GM18520 (cell line): ENCODE measurements around the gene LUC7L.
"Not testable (repeated sequence)": the region's sequence is repeated elsewhere in the genome, so short reads cannot be mapped to it uniquely, and the experiment has no call there.

Experiments used
- ATAC-seq: cut with Tn5 transposase; IDR thresholded peaks from one replicate; pipeline ENCODE4 v1.9.1; 2021; ENCODE audit not compliant: unreplicated experiment

Gene LUC7L

DNA sequence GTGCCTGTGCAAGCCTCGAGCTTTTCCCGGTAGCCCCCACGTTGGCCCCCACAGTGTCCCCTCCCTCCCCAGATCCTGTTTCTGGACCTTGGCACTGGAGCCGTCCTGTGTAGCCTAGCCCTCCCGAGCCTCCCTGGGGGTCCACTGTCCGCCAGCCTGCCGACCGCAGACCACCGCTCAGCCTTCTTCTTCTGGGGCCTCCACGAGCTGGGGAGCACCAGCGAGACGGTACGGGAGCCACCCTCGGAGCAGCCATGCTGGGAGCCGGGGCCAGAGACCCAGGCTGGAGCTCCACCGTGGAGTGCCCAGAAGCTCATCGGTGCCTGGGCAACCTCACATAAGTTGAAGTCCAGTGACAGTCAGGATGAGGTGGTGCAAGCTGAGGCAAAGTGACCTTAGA is 34.7 kb upstream of the LUC7L start:
- ATAC-seq, result no peak

DNA sequence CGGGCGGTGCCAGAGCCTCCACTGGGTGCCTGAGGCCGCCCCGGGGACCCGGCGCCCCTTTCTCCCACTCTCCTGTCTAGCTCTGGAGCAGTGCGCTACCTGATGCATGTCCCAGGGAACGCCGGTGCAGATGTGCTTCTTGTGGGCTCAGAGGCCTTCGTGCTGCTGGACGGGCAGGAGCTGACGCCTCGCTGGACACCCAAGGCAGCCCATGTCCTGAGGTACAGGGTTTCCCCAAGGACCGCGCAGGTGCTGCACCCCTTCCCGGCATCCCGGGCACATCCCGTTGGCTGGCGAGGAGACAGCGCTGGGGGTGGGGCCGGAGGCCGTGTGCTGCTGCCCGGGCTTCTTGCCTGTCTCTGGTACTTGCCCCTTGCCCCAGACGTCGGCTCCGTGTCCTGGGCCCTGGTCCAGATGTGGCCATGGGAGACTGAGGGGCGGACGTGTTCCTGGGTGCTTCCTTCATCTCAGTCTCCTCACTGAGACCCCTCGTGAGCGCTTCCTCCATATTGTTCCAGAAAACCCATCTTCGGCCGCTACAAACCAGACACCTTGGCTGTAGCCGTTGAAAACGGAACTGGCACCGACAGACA is 34.0 kb upstream of the LUC7L start:
- no peak for ATAC-seq

DNA sequence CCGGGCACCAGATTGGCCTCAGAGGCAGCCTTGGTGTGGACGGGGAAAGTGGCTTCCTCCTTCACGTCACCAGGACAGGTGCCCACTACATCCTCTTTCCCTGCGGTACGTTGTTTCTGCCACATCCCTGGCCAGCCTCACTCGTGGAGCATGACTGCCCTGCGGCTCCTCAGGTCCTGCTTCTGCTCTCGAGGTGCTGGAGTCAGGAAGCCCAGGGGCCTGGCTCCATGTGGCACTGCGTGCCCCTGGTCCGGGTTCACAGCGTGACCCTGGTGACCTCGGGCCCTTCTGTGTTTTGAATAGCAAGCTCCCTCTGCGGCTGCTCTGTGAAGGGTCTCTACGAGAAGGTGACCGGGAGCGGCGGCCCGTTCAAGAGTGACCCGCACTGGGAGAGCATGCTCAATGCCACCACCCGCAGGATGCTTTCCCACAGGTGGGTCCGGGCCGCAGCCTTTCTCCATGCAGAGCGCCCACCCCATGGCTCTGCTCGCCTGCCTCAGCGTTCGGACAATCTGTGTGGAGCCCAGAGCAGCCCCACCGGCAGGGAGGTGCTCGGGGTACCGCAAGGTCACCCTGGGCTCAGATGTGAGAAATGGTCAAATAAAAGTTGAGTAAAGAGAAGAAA is 33.0 kb upstream of the LUC7L start:
- ATAC-seq, result no peak

DNA sequence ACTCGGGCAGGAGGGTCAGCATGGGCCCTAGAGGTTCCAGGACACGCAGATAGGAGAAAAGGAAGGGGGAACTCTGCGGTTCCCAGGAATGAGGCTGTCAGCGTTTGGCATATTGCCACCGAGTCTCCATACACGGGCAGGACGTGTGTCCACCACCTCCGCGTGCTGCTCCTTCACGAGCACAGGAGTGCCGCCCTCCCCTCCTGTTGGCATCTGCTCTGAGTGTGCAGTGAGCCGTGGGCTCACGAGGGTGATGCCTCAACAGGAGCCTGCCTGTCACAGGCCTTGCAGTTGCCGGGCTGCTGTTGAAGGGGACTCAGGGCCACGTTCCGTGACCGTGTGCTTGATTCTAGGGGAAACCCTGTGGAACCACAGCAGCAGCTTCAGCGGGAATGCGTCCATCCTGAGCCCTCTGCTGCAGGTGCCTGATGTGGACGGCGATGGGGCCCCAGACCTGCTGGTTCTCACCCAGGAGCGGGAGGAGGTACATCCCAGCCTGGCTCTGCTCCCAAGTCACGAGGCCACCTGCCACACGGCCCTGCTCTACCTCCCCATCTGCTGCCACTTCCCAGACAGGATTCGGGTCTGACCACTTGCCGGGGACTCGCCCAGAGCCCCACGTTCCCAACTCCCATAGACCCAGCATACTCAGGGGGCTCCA is 31.9 kb upstream of the LUC7L start:
- no peak for ATAC-seq

DNA sequence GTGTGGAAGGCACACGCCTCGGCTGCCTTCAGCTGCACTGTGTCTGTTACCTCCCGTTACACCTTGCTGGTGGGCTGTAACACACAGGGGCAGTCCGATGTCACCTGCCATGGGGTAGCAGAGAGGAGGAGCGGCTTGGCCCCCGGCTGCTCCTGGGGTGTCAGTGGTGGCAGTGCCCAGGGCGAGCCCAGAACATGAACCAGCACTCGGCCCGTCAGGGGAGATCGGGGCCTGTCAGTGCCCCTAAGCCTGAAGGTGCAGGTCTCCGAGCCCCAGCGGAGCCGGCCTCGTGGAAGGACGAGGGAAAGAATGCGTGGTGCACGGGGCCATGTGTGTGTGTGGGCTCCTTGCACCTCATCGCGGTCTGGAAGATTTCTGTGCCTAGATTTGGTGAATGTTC is 31.1 kb upstream of the LUC7L start:
- no peak for ATAC-seq

DNA sequence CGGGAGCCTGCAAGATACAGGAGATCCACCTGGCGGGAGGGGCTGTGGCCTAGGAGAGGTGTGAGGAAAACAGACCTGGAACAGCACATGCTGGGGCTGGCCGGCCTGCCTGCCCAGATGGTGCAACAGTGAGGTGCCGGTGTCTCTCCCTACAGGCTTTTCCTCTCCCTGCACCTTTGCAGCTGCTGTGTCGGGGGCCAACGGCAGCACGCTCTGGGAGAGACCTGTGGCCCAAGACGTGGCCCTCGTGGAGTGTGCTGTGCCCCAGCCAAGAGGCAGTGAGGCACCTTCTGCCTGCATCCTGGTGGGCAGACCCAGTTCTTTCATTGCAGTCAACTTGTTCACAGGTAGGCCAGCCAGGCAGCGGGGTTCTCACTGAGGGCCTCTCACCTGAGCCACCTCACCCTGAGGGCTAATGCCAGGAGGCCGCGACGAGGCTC is 30.6 kb upstream of the LUC7L start:
- ATAC-seq, result no peak

DNA sequence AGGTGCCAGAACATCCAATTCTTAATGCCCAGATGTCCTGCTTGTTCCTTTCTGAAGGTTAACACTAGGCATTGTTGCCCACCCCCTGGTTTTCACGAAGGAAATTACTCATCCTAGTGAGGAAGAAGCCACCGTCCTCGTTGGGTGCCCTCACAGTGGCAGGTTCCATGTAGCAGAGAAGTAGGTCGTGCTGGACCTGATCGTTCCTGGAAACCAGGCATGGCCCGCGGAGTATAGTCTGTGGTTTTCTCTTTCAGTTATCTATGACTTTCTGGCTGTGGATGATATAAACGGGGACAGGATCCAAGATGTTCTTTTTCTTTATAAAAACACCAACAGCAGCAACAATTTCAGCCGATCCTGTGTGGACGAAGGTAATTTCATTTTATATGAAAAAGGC is 30.0 kb upstream of the LUC7L start:
- ATAC-seq, result no peak

DNA sequence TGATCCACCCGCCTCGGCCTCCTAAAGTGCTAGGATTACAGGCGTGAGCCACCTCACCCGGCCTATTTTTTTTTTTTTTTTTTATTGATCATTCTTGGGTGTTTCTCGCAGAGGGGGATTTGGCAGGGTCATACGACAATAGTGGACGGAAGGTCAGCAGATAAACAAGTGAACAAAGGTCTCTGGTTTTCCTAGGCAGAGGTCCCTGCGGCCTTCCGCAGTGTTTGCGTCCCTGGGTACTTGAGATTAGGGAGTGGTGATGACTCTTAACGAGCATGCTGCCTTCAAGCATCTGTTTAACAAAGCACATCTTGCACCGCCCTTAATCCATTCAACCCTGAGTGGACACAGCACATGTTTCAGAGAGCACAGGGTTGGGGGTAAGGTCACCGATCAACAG is 28.8 kb upstream of the LUC7L start:
- ATAC-seq, result not testable (repeated sequence)

DNA sequence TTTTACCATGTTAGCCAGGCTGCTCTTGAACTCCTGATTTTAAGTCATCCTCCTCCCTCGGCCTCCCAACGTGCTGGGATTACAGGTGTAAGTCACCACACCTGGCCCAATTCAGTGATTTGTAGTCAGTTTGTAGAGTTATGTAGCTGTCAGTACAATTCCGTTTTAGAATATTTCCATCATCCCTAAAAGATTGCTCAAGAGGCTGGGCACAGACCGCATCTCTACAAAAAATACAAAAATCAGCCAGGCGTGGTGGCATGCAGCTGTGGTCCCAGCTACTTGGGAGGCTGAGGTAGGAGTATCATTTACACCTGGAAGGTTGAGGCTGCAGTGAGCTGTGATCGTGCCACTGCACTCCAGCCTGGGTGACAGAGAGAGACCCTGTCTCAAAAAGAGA is 25.9 kb upstream of the LUC7L start:
- no peak for ATAC-seq

DNA sequence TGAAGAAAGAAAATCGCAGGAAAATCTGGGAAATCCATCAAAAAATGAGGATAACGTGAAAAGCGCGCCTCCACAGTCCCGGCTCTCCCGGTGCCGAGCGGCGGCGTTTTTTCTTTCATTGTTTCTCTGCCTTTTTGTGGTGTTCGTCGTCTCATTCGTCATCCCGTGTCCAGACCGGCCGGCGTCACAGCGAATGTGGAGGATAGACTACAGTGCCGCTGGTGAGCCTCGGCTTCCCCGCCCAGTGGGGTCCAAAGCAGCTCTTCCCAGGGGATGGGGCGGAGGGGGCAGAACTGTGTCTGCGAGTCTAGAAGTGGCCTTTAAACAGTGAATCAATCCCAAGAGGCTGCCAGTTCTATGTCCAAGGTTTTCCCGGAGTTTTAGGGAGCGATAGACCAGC is 25.2 kb upstream of the LUC7L start:
- no peak for ATAC-seq

DNA sequence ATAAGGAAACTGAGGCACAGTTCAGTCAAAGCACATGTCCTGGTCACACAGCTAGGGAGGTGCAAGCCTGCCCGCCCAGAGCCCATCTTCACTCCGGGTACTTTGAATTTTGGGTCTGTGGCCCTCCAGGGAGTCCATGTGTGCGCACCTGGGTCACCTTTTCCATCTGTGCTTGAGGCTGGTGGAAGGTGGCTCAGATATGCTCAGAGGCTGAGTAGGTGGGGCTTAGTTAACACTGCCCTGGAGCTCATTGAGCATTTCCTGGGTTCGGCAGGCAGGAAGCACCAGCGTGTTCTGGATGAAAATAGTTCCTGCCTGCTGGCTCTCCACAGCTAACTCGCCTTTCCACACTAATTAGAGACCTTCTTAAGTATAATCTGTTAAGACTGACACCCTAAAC is 24.6 kb upstream of the LUC7L start:
- ATAC-seq, result no peak

DNA sequence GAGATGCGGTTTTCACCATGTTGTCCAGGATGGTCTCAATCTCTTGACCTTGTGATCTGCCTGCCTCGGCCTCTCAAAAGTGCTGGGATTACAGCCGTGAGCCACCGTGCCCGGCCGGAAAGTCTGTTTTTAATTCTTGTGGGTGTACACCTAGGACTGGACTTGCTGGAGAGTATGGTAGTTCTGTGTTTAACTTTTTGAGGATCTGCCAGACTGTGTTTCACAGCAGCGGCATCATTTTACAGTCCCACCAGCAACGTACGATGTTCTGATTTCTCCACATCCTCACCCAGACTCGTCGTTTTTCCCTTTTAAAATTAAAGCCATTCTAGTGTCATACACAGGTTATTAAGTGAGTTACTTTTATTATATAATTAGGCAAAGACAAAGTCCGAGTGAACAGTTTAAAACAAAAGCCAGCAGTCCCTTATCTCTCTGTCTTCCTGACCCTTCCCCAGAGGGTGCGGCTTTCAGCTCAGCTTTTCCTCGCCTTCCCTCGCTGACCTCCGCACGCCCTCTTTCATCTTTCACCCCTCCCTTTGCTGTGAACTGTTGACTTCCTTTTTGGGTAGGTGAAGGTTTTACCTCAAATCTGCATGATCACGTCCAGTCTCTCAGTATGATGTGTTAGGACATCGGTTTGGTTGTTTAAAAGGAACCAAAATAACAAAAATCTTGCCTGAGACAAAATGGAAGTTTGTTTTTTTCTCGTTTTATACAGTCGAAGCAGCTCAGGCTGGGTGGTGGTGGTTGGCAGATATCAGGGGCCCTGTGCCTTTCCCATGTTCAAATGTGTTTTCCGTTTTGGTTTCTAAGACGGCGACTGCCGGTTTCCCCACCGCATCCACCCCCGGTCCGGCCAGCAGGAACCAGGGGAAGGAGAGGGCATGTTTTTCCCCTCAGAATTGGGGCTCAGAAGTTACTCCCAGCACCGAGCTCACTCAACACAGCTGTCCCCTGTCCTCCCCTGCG is 23.4 kb upstream of the LUC7L start:
- no peak for ATAC-seq

DNA sequence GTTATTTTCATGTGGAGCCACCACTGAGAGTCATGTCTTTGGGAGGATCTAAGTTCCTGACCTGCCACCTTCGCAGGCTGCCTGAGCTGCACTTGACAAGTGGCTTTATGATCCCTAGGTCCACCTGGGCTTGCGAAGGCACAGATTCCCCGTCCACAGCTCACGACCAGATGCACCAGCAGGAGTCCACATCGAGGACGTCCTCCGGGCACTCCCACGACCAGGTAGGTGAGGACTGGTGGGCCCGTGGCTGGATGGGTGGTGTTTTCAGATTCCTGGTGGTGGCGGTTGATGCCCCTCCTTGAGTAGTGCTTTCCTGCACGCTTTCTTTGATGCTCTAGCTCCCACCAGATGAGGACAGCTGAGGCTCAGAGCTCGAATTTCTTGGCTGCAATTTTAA is 20.2 kb upstream of the LUC7L start:
- ATAC-seq, result no peak

DNA sequence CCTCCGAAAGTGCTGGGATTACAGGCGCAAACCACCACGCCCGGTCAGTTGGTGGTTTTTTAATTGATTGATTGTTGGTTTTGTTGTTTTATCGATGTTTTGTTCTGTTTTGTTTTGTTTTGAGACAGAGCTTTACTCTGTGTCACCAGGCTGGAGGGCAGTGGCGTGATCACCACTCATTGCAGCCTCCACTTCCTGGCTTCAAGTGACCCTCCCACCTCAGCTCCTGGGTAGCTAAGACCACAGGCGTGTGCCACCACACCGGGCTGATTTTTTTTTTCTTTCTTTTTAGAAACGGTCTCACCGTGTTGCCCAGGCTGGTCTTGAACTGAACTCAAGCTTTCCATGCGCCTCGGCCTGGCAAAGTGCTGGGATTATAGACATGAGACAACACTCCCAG is 17.8 kb upstream of the LUC7L start:
- ATAC-seq, result no peak

DNA sequence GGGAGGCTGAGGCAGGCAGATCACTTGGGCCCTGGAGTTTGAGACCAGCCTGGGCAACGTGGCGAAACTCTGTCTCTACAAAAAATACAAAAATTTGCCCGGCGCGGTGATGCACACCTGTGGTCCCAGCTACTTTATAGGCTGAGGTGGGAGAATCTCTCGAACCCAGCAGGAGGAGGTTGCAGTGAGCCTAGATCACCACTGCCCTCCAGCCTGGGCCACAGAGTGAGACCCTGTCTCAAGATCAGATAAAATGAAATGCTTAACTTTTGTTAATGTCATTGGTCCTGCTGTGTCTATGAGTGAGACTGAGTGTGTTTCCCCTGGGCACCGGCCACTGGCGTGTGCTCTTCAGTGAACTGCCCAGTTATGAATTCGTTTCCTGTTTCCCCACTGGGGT is 15.9 kb upstream of the LUC7L start:
- no peak for ATAC-seq

DNA sequence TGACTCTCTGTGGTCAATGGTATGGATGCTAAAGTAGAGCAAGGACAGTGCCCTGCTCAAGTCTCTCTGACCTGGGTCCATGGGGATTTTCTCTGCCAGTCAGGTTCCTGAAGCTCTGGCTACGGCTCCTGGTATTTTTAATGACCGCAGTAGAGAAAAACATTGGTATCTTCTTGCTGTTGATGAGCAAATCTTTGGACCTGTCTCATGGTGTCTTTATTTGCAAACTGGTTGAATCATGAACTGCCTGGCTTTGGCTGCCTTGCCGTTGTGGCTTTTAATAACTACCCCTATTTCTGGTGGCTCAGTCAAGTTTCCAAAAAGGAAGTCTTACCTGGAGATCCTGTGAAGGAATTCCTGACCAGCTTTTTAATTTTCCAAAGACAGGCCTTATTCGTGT is 14.1 kb upstream of the LUC7L start:
- ATAC-seq, result no peak

DNA sequence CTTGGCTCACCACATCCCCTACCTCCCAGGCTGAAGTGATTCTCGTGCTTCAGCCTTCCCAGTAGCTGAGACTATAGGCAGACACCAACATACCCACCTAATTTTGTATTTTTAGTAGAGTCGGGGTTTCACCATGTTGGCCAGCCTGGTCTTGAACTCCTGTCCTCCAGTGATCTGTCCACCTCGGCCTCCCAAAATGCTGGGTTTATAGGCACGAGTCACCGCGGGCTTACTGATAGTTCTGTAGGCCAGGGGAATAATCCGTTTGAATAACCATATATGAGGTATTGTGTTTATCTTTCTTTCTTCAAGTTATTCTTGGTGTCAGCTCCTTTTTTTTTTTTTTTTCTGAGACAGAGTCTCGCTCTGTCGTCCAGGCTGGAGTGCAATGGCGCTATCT is 13.0 kb upstream of the LUC7L start:
- no peak for ATAC-seq

DNA sequence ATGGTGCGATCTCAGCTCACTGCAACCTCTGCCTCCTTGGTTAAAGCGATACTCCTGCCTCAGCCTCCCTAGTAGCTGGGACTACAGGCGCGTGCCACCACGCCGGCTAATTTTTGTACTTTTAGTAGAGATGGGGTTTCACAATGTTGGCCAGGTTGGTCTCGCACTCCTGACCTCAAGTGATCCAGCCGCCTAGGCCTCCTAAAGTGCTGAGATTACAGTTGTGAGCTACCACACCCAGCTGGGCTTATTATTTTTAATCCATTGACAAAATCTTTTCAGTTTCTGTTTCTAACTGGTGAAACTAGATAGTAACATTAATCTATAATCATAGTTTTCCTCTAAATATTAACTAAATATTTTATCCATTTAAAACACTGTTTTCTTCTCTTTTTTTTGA is 11.3 kb upstream of the LUC7L start:
- ATAC-seq, result no peak

DNA sequence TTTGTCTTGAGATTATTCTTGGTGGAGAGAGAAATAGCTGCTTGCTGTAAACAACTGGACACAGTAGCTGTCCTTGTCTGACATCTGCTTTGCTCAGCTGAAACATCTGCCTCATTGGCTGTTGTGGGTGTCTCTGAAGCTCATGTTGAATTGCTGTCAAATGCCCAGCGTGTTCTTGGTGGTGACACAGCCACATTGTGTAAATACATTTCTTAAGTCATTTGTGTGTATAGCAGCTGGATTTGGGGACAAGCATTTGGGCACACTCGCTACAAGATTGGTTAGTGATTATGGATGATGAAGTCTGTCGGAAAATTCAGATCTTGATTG is 10.7 kb upstream of the LUC7L start:
- no peak for ATAC-seq

DNA sequence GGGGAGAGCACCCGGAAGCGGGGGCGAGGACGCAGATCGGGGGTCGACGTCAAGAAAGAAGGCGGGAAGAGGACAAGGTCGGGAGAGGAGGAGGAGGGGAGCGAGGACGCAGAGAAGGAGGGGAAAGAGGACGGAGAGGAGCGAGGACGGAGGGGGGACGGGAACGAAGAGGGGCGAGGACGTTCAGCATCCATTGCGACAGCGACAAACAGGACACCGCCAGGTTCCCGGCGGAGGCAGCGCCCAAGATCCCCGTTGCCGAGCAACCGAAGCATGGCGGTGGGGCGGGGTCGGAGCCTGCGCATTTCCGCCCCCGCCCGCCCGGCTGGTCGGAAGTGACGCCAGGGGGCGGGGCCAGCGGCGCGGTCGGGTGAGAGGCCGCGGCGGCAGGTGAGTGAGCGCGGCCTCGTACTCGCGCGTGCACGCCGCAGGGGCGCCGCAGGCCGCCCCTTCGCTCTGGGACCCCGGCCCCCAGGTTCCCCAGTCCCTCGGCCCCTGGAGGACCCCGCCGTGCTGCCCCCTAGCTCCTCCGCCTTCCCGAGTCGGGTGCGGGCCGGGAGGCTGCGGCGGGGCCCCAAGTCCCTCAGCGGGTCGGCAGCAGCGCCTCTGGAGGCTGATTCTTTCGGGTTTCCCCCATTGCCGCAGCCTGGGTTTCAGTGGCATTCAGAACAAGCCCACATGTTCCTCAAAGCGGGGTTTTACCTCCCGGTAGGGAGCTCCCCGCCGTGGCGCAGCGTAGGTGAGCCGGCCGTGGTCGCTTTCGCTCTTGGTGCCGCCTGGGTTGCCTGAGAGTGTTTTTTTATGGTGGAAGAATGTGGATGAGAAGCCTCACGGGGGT is 5.4 kb upstream of the LUC7L start, which contains the start of gene FAM234A:
FAM234A (plus strand) TSS at position 354 of the 838 bp plus-strand sequence. CDS start 19,593 bp downstream, outside the sequence.
- peak; percentile 89 for ATAC-seq

DNA sequence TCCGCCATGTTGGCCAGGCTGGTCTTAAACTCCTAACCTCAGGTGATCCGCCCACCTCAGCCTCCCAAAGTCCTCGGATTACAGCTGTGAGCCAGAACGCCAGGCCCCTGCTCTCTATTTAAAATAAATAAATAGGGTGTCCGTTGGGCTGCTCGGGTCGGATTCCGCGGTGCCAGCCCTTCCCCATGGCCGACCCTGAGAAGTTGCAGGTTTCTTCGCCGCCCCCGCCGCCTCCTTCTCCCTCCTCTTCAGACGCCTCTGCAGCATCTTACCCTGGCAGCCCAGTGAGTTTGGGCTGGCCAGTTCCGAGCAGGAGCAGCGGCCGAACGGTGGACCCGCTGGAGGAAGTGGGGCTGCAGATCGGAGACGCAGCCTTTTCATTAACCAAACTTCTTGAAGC is 1.7 kb upstream of the LUC7L start:
- no peak for ATAC-seq
